ENCODE measurements around the gene PHLPP1.

The PHLPP1 gene

GRCh38 chr18:62952807-62953206, 237.5 kb downstream of the PHLPP1 start:
- no peak for DNase-seq

- no peak for DNase-seq
Observed at GRCh38 chr18:62953663-62954062, 238.3 kb downstream of the PHLPP1 start.

GRCh38 chr18:62954366-62954765, 239.0 kb downstream of the PHLPP1 start:
- no peak for DNase-seq

- peak; percentile 42 for DNase-seq
Observed at GRCh38 chr18:62957885-62958472, 242.6 kb downstream of the PHLPP1 start.

- peak; percentile 14 for DNase-seq
Observed at GRCh38 chr18:62959481-62959880, 244.1 kb downstream of the PHLPP1 start.

- no peak for DNase-seq
Observed at GRCh38 chr18:62963507-62963906, 248.2 kb downstream of the PHLPP1 start.

- no peak for DNase-seq
Observed at GRCh38 chr18:62964432-62964831, 249.1 kb downstream of the PHLPP1 start.

- DNase-seq: no peak
Observed at GRCh38 chr18:62967089-62967488, 251.7 kb downstream of the PHLPP1 start.

GRCh38 chr18:62973689-62974088, 258.3 kb downstream of the PHLPP1 start:
- no peak for DNase-seq

GRCh38 chr18:62974388-62974787, 259.0 kb downstream of the PHLPP1 start:
- no peak for DNase-seq

- DNase-seq: no peak
Observed at GRCh38 chr18:62974928-62975675, 259.8 kb downstream of the PHLPP1 start.

- DNase-seq: no peak
Observed at GRCh38 chr18:62975785-62976184, 260.4 kb downstream of the PHLPP1 start.

GRCh38 chr18:62976227-62976626, 260.9 kb downstream of the PHLPP1 start:
- DNase-seq: no peak

GRCh38 chr18:62977512-62977911, 262.2 kb downstream of the PHLPP1 start:
- no peak for DNase-seq

GRCh38 chr18:62978251-62979049, 263.1 kb downstream of the PHLPP1 start:
- DNase-seq: no peak

- peak; percentile 21 for DNase-seq
Observed at GRCh38 chr18:62979176-62979575, 263.8 kb downstream of the PHLPP1 start.

- DNase-seq: no peak
Observed at GRCh38 chr18:62979900-62980299, 264.6 kb downstream of the PHLPP1 start.

GRCh38 chr18:62981566-62981965, 266.2 kb downstream of the PHLPP1 start:
- DNase-seq: no peak

- peak; percentile 58 for DNase-seq
Observed at GRCh38 chr18:62982600-62983251, 267.4 kb downstream of the PHLPP1 start.

GRCh38 chr18:62984656-62985315, 269.4 kb downstream of the PHLPP1 start:
- DNase-seq: no peak

- DNase-seq: no peak
Observed at GRCh38 chr18:62986490-62986889, 271.1 kb downstream of the PHLPP1 start.

GRCh38 chr18:62987055-62987830, 271.9 kb downstream of the PHLPP1 start:
- DNase-seq: no peak
